ENCODE results near the gene GNB1. TPM values are rescaled to one million over a fixed set of nuclear protein-coding genes. Genes with fewer than 3 reads are reported as not detected.

Gene GNB1
- total RNA-seq, 4 donors from 2014 or later = 54.3 to 102 (median 74.7) TPM

DNA sequence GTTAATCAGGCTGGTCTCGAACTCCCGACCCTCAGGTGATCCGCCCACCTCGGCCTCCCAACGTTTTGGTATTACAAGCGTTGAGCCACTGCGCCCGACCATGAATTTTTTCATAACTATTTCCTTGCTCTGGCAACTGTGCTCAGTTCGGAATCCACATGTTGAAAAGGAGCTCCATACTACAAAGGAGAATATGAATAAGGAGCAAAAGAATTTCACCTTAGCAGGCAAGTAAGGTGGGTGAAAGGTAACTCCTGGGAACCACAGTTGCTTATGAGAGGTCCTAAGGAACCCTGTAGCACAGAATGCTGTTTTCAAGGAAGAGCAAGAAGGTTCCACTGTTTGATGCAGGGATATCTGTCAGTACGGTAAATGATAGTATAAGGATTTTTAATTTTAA lies 82.7 kb downstream of the GNB1 start:
- H3K36me3 ChIP-seq = peaks cover 6 to 98% (median 46%) of the 10 kb centered on the region in 3 donors
- 92 to 93% methylated on average over 7 to 10 of the region's 10 CpGs for WGBS, 2 donors
- no peak overlapping the region for H3K4me3 ChIP-seq

GRCh38 chr1:1806890-1807289 lies 84.0 kb downstream of the GNB1 start:
- no peak for DNase-seq
- WGBS, 2 donors = 83 to 89% methylated on average over 2 of the region's 2 CpGs
- H3K27ac ChIP-seq = no peak overlapping the region
- TF ChIP-seq, protein P1, sequence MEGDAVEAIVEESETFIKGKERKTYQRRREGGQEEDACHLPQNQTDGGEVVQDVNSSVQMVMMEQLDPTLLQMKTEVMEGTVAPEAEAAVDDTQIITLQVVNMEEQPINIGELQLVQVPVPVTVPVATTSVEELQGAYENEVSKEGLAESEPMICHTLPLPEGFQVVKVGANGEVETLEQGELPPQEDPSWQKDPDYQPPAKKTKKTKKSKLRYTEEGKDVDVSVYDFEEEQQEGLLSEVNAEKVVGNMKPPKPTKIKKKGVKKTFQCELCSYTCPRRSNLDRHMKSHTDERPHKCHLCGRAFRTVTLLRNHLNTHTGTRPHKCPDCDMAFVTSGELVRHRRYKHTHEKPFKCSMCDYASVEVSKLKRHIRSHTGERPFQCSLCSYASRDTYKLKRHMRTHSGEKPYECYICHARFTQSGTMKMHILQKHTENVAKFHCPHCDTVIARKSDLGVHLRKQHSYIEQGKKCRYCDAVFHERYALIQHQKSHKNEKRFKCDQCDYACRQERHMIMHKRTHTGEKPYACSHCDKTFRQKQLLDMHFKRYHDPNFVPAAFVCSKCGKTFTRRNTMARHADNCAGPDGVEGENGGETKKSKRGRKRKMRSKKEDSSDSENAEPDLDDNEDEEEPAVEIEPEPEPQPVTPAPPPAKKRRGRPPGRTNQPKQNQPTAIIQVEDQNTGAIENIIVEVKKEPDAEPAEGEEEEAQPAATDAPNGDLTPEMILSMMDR (IDR thresholded peaks at IDR 0.05) = no peak
- no peak for TF ChIP-seq POLR2A (IDR thresholded peaks at IDR 0.05)
- H3K27me3 ChIP-seq = no peaks in the 10 kb centered on the region
- no peaks in the 10 kb centered on the region for H3K9me3 ChIP-seq
- no peak overlapping the region for H3K4me3 ChIP-seq
- intact Hi-C loops (cut with DNase I) = no loop called here
- H3K4me1 ChIP-seq = no peaks in the 10 kb centered on the region
- H3K36me3 ChIP-seq = peaks cover 6 to 98% (median 48%) of the 10 kb centered on the region in 3 donors

More for the DNA sequence above, 82.7 kb downstream of the GNB1 start:
- TF ChIP-seq, protein P1 (IDR thresholded peaks at IDR 0.05) = no peak
- TF ChIP-seq POLR2A (IDR thresholded peaks at IDR 0.05) = no peak
- no peaks in the 10 kb centered on the region for H3K27me3 ChIP-seq
- H3K4me1 ChIP-seq = no peaks in the 10 kb centered on the region
- intact Hi-C loops (cut with DNase I) = no loop called here
- no peak overlapping the region for H3K27ac ChIP-seq
- no peak for DNase-seq
- no peaks in the 10 kb centered on the region for H3K9me3 ChIP-seq

DNA sequence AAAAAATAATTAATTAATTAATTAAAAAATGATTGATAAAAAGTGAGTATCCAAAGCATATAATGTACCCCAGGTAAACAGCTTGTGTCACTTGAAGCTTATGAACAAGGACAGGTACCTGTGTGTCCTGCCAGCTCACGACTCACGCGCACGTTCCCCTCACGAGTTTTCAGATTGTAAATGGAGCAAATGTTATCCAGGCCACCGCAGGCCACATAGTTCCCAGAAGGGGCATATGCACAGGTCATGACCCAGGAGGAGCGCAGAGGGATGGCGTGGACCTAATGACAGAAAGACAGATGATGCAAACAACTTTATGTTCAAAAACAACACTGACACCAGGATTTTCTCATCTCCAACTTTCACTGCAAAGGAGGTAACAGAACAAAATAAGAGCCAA lies 86.6 kb downstream of the GNB1 start:
- DNase-seq = no peak
- H3K4me1 ChIP-seq = peaks cover 0 to 5% (median 0%) of the 10 kb centered on the region in 3 donors
- H3K36me3 ChIP-seq = peaks cover 6 to 99% (median 53%) of the 10 kb centered on the region in 3 donors
- H3K4me3 ChIP-seq = no peak overlapping the region
- H3K9me3 ChIP-seq = no peaks in the 10 kb centered on the region
- intact Hi-C loops (cut with DNase I) = no loop called here
- no peak overlapping the region for H3K27ac ChIP-seq
- TF ChIP-seq, protein P1 (IDR thresholded peaks at IDR 0.05) = no peak
- no peak for TF ChIP-seq POLR2A (IDR thresholded peaks at IDR 0.05)
- 97 to 98% methylated on average over 8 of the region's 8 CpGs for WGBS, 2 donors
- H3K27me3 ChIP-seq = no peaks in the 10 kb centered on the region

GRCh38 chr1:1802871-1803270 lies 88.0 kb downstream of the GNB1 start:
- H3K27ac ChIP-seq = no peak overlapping the region
- H3K4me3 ChIP-seq = no peak overlapping the region
- TF ChIP-seq POLR2A (IDR thresholded peaks at IDR 0.05) = no peak
- TF ChIP-seq, protein P1 (IDR thresholded peaks at IDR 0.05) = no peak
- no peaks in the 10 kb centered on the region for H3K9me3 ChIP-seq
- no peak for DNase-seq
- 92 to 100% methylated on average over 1 of the region's 1 CpG for WGBS, 2 donors
- peaks cover 6 to 100% (median 54%) of the 10 kb centered on the region in 3 donors for H3K36me3 ChIP-seq
- H3K4me1 ChIP-seq = peaks cover 0 to 13% (median 0%) of the 10 kb centered on the region in 3 donors
- no peaks in the 10 kb centered on the region for H3K27me3 ChIP-seq
- intact Hi-C loops (cut with DNase I) = no loop called here

GRCh38 chr1:1799716-1800115 lies 91.2 kb downstream of the GNB1 start:
- DNase-seq = no peak
- no peak overlapping the region for H3K4me3 ChIP-seq
- peaks cover 25 to 100% (median 45%) of the 10 kb centered on the region in 3 donors for H3K36me3 ChIP-seq
- H3K27me3 ChIP-seq = no peaks in the 10 kb centered on the region
- no peaks in the 10 kb centered on the region for H3K9me3 ChIP-seq
- intact Hi-C loops (cut with DNase I) = no loop called here
- peaks cover 0 to 18% (median 0%) of the 10 kb centered on the region in 3 donors for H3K4me1 ChIP-seq
- WGBS, 2 donors = 87 to 93% methylated on average over 4 to 5 of the region's 5 CpGs
- no peak overlapping the region for H3K27ac ChIP-seq
- TF ChIP-seq POLR2A (IDR thresholded peaks at IDR 0.05) = no peak
- TF ChIP-seq, protein P1 (IDR thresholded peaks at IDR 0.05) = no peak
